G401 (cell line): ENCODE data around the gene CFAP221. TPM values are rescaled to one million over a fixed set of nuclear protein-coding genes. Genes with fewer than 3 reads are reported as not detected.

Source experiments
- DNase-seq: peaks from one replicate; pipeline ENCODE4 v3.0.0-alpha.2; 2015; ENCODE audit warnings: low spot score
- in situ Hi-C: cut with HindIII; loops from 2 replicates; pipeline ENCODE4 v1.10.0; 2016; ENCODE audit warnings: low sequenced_read_pairs, mixed read lengths
- total RNA-seq: library from RNA; depleted of rRNA; stranded (reverse); fragments of >200 nt; shearing (Covaris generic); gene quantifications from 2 replicates; pipeline ENCODE4 v1.2.3, GENCODE V29; 2014

CFAP221 gene
- total RNA-seq, 1 experiment from 2014 or later = 2.7 TPM

- in situ Hi-C loops = no loop called here
- DNase-seq = no peak
Observed at GRCh38 chr2:119531292-119531691, 13.0 kb upstream of the CFAP221 start.

GRCh38 chr2:119533560-119533959 lies 10.7 kb upstream of the CFAP221 start:
- in situ Hi-C loops = no loop called here
- DNase-seq = no peak

GRCh38 chr2:119536211-119536610 lies 8.0 kb upstream of the CFAP221 start:
- no peak for DNase-seq
- in situ Hi-C loops = no loop called here

- DNase-seq = no peak
- in situ Hi-C loops = no loop called here
Observed at GRCh38 chr2:119536707-119537106, 7.5 kb upstream of the CFAP221 start.

GRCh38 chr2:119537792-119538191 lies 6.5 kb upstream of the CFAP221 start:
- in situ Hi-C loops = no loop called here
- no peak for DNase-seq

- in situ Hi-C loops = no loop called here
- no peak for DNase-seq
Observed at GRCh38 chr2:119541476-119541875, 2.8 kb upstream of the CFAP221 start.

- DNase-seq = no peak
- in situ Hi-C loops = no loop called here
Observed at GRCh38 chr2:119544939-119545475, 758 bp downstream of the CFAP221 start.

- DNase-seq = no peak
- in situ Hi-C loops = no loop called here
Observed at GRCh38 chr2:119545754-119546446, 1.7 kb downstream of the CFAP221 start.

GRCh38 chr2:119546447-119546767 lies 2.2 kb downstream of the CFAP221 start:
- no peak for DNase-seq
- in situ Hi-C loops = no loop called here

GRCh38 chr2:119548516-119549120 lies 4.4 kb downstream of the CFAP221 start:
- in situ Hi-C loops = no loop called here
- no peak for DNase-seq

GRCh38 chr2:119549241-119549640 lies 5.0 kb downstream of the CFAP221 start:
- in situ Hi-C loops = no loop called here
- DNase-seq = no peak

GRCh38 chr2:119550346-119550745 lies 6.1 kb downstream of the CFAP221 start:
- in situ Hi-C loops = no loop called here
- no peak for DNase-seq

GRCh38 chr2:119550856-119551255 lies 6.6 kb downstream of the CFAP221 start:
- no peak for DNase-seq
- in situ Hi-C loops = no loop called here

- DNase-seq = no peak
- in situ Hi-C loops = no loop called here
Observed at GRCh38 chr2:119552902-119553301, 8.7 kb downstream of the CFAP221 start.

- in situ Hi-C loops = no loop called here
- no peak for DNase-seq
Observed at GRCh38 chr2:119553687-119554344, 9.6 kb downstream of the CFAP221 start.

GRCh38 chr2:119565481-119565880 lies 21.2 kb downstream of the CFAP221 start:
- in situ Hi-C loops = no loop called here
- no peak for DNase-seq

GRCh38 chr2:119567292-119567691 lies 23.0 kb downstream of the CFAP221 start:
- in situ Hi-C loops = no loop called here
- no peak for DNase-seq

GRCh38 chr2:119574108-119574815 lies 30.0 kb downstream of the CFAP221 start:
- no peak for DNase-seq
- in situ Hi-C loops = no loop called here

- DNase-seq = no peak
- in situ Hi-C loops = no loop called here
Observed at GRCh38 chr2:119574864-119575263, 30.6 kb downstream of the CFAP221 start.

- no peak for DNase-seq
- in situ Hi-C loops = no loop called here
Observed at GRCh38 chr2:119575439-119575838, 31.2 kb downstream of the CFAP221 start.
